Common myeloid progenitor, CD34-positive (primary cell): ENCODE data around the gene CHCT1.

Source experiments
- CTCF ChIA-PET: fragments of 350-600 bp; sonication (Branson Sonifier 250); formaldehyde crosslinking; loops from one replicate; lab custom pipeline; 2021; ENCODE audit warnings: antibody characterized with exemption; lab: Charles Lee
- POLR2A ChIA-PET: fragments of 350-600 bp; sonication (Branson Sonifier 250); formaldehyde crosslinking; loops from one replicate; lab custom pipeline; 2021; ENCODE audit warnings: antibody characterized with exemption; lab: Charles Lee
- DNase-seq, 3 donors: peaks; one replicate each; pipeline versions ENCODE4 v3.0.0 to v3.0.0-alpha.2; 2013
- H3K27ac ChIP-seq, 2 experiments: 1 replicate in 1 of 2; 2 replicates in 1 of 2; pipeline ENCODE4 v1.7.0; 2013; ENCODE audit warnings: inconsistent platforms in 2 of 2, low read length in 2 of 2, mild to moderate bottlenecking in 2 of 2, low read depth in 1 of 2, moderate library complexity in 1 of 2; ENCODE audit not compliant: severe bottlenecking in 2 of 2, insufficient read depth in 1 of 2, poor library complexity in 1 of 2
- H3K27me3 ChIP-seq, 5 experiments: replicated peaks in 2 of 5; 1 replicate in 3 of 5; 2 replicates in 2 of 5; pipeline versions ENCODE4 v1.6.1 to v1.7.0; 2013; ENCODE audit warnings: low read length in 4 of 5, mild to moderate bottlenecking in 2 of 5, moderate library complexity in 2 of 5, inconsistent platforms in 1 of 5; ENCODE audit not compliant: insufficient read depth in 5 of 5, control insufficient read depth in 4 of 5
- H3K36me3 ChIP-seq, 4 experiments: 1 replicate in 2 of 4; 2 replicates in 2 of 4; pipeline versions ENCODE4 v1.6.1 to v1.7.0; 2013; ENCODE audit warnings: low read length in 3 of 4, control low read depth in 1 of 4, mild to moderate bottlenecking in 1 of 4; ENCODE audit not compliant: control insufficient read depth in 4 of 4, insufficient read depth in 4 of 4
- H3K4me1 ChIP-seq, 4 experiments: 1 replicate in 3 of 4; 2 replicates in 1 of 4; pipeline versions ENCODE4 v1.6.1 to v1.7.1; 2013; ENCODE audit warnings: low read length in 3 of 4, mild to moderate bottlenecking in 3 of 4, control low read depth in 1 of 4, inconsistent platforms in 1 of 4, moderate library complexity in 1 of 4; ENCODE audit not compliant: control insufficient read depth in 4 of 4, insufficient read depth in 4 of 4; ENCODE audit errors: control extremely low read depth in 1 of 4
- H3K4me3 ChIP-seq, 7 experiments: 1 replicate in 4 of 7; 2 replicates in 3 of 7; pipeline versions ENCODE4 v1.5.1 to v1.7.0; 2013; ENCODE audit warnings: mild to moderate bottlenecking in 7 of 7, low read length in 6 of 7, moderate library complexity in 6 of 7, inconsistent platforms in 2 of 7, low read depth in 2 of 7, control low read depth in 1 of 7; ENCODE audit not compliant: insufficient read depth in 4 of 7, control insufficient read depth in 1 of 7; ENCODE audit errors: extremely low read depth in 1 of 7
- H3K9me3 ChIP-seq, 5 experiments: 1 replicate in 4 of 5; 2 replicates in 1 of 5; pipeline versions ENCODE4 v1.6.1 to v1.7.1; 2013; ENCODE audit warnings: low read length in 4 of 5, mild to moderate bottlenecking in 2 of 5, inconsistent platforms in 1 of 5, low read depth in 1 of 5, moderate library complexity in 1 of 5; ENCODE audit not compliant: control insufficient read depth in 4 of 5, insufficient read depth in 2 of 5; ENCODE audit errors: control extremely low read depth in 1 of 5
- WGBS: methylation state at CpG from one replicate; pipeline ENCODE4 v1.1.5; 2013; ENCODE audit not compliant: insufficient coverage; 5-methylcytosine and 5-hydroxymethylcytosine counted together

The CHCT1 gene

DNA sequence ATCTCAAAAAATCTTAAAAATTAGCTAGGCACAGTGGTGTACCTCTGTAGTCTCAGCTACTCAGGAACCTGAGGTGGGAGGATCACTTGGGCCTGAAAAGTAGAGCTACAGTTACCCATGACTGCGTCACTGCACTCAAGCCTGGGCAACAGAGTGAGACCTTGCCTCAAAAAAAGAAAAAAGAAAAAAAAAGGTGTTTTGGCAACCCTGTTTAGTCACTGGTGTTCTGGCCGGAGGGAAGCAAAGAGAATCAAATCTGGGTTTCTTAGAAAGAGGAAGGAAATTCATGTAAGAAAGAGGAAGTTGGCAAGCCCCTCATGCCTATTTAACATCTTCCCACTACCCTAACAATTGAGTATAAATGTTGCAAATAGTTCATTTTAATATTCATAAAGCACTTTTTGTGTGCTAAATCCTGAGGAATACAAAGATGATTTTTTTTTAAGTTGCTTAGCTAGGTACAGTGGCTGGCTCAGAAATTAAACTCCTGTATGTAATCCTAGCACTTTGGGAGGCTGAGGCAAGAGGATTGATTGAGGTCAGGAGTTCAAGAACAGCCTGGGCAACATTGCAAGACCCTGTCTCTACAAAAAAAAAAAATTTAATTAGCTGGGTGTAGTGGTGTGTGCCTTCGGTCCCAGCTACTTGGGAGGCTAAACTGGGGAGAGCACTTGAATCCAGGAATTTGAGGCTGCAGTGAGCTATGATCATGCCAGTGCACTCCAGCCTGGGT is 23.9 kb upstream of the CHCT1 start:
- WGBS = 8% methylated on average over 2 of the region's 3 CpGs
- ChIA-PET CTCF (interaction anchor here (0.6 to 2.4 kb wide), 6 partner anchors 9 to 243 kb away, joined by 3 to 7 read pairs (median 4); no protein-coding TSS in a partner anchor), POLR2A (interaction anchor here (0.6 kb wide), 1 partner anchor 11 kb away, joined by 3 read pairs; no protein-coding TSS in a partner anchor)
- Histone ChIP-seq H3K36me3 (no peaks in the 10 kb centered on the region), H3K27ac (peak overlapping the region; percentile 16 to 64), H3K9me3 (no peaks in the 10 kb centered on the region), H3K4me3 (peak overlapping the region in 1 of 7 experiments; percentile 14), H3K27me3 (no peaks in the 10 kb centered on the region), H3K4me1 (peaks cover 16 to 72% (median 26%) of the 10 kb centered on the region in 4 experiments)
- DNase-seq = peak; percentile 87 to 96 (median 94)

DNA sequence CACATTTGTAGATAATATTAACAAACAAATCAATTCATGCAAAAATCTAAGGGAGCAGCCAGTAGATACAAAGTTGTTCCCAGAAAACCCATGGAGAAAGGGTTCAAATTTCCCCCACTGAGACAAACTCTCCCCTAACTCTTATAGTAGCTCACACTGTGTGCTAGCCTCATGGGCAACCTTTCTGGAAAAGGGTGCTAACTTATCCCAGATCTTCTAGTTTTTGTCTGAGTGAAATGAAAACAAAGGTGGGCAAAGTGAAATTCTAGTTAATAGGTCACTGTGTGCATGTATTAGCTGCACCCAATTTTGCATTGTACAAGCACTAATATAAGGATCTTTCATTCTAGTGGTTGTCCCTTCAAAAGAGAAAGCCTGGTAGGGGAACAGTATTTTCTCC is 20.5 kb upstream of the CHCT1 start:
- Histone ChIP-seq H3K27me3 (no peaks in the 10 kb centered on the region), H3K27ac (no peak overlapping the region), H3K4me3 (no peak overlapping the region), H3K36me3 (no peaks in the 10 kb centered on the region), H3K9me3 (no peaks in the 10 kb centered on the region), H3K4me1 (peaks cover 11 to 47% (median 24%) of the 10 kb centered on the region in 4 experiments)
- no peak for DNase-seq
- POLR2A ChIA-PET = no interaction called here
- CTCF ChIA-PET = no interaction called here

- Histone ChIP-seq H3K4me1 (peaks cover 0 to 30% (median 13%) of the 10 kb centered on the region in 4 experiments), H3K27ac (no peak overlapping the region), H3K4me3 (no peak overlapping the region), H3K36me3 (no peaks in the 10 kb centered on the region), H3K27me3 (no peaks in the 10 kb centered on the region), H3K9me3 (no peaks in the 10 kb centered on the region)
- ChIA-PET POLR2A (no interaction called here), CTCF (interaction anchor here (1.4 kb wide), 1 partner anchor 18 kb away, joined by 3 read pairs; no protein-coding TSS in a partner anchor)
- DNase-seq = no peak
- WGBS = no CpG with 5 or more reads among the region's 3 CpGs
Measured at GRCh38 chr17:60403523-60403810, 18.8 kb upstream of the CHCT1 start.

GRCh38 chr17:60403962-60404361 is 18.3 kb upstream of the CHCT1 start:
- ChIA-PET POLR2A (no interaction called here), CTCF (interaction anchor here (1.0 to 1.4 kb wide), 2 partner anchors 15 to 17 kb away, joined by 3 to 4 read pairs; no protein-coding TSS in a partner anchor)
- no peaks in the 10 kb centered on the region for H3K36me3 ChIP-seq
- H3K9me3 ChIP-seq = no peaks in the 10 kb centered on the region
- DNase-seq = no peak
- no peak overlapping the region for H3K4me3 ChIP-seq
- H3K27ac ChIP-seq = no peak overlapping the region
- H3K27me3 ChIP-seq = no peaks in the 10 kb centered on the region
- peaks cover 0 to 25% (median 8%) of the 10 kb centered on the region in 4 experiments for H3K4me1 ChIP-seq
- 94% methylated on average over 2 of the region's 6 CpGs for WGBS

GRCh38 chr17:60406887-60407286 is 15.4 kb upstream of the CHCT1 start:
- Histone ChIP-seq H3K27ac (no peak overlapping the region), H3K9me3 (peaks cover 0 to 3% (median 0%) of the 10 kb centered on the region in 5 experiments), H3K36me3 (no peaks in the 10 kb centered on the region), H3K4me3 (no peak overlapping the region), H3K27me3 (no peaks in the 10 kb centered on the region), H3K4me1 (peaks cover 0 to 17% (median 7%) of the 10 kb centered on the region in 4 experiments)
- no peak for DNase-seq
- CTCF ChIA-PET = interaction anchor here (1.0 to 1.2 kb wide), 2 partner anchors 14 to 15 kb away, joined by 3 to 4 read pairs; partner anchors contain the start of gene CHCT1
- POLR2A ChIA-PET = no interaction called here
- 100% methylated on average over 2 of the region's 3 CpGs for WGBS

- Histone ChIP-seq H3K4me3 (no peak overlapping the region), H3K9me3 (peaks cover 0 to 3% (median 0%) of the 10 kb centered on the region in 5 experiments), H3K27ac (no peak overlapping the region), H3K4me1 (no peaks in the 10 kb centered on the region), H3K36me3 (no peaks in the 10 kb centered on the region), H3K27me3 (no peaks in the 10 kb centered on the region)
- no peak for DNase-seq
- ChIA-PET POLR2A (no interaction called here), CTCF (interaction anchor here (1.0 to 2.1 kb wide), 4 partner anchors 9 to 13 kb away, joined by 3 to 8 read pairs (median 4); no protein-coding TSS in a partner anchor)
- 100% methylated on average over 1 of the region's 4 CpGs for WGBS
Measured at GRCh38 chr17:60410001-60410400, 12.3 kb upstream of the CHCT1 start.

DNA sequence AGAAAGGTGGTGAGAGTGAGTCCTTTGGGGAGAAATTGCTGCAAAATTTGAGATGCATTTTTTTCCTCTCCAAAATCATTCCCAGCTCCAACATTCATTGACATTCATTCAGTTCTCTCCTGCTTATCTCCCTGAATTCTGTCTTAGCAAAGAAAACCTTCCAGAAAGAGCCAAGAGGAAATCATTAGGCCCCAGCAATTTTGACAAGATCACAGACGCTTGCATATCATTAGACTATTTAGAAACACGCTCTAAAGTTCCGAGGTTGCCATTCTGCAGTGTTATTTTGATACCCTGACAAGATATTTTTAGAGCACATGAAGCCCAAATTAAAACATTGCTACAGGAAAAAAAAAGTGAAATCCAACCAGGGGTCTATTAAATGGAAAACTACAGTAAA is 9.6 kb upstream of the CHCT1 start:
- Histone ChIP-seq H3K4me1 (no peaks in the 10 kb centered on the region), H3K27me3 (no peaks in the 10 kb centered on the region), H3K4me3 (no peak overlapping the region), H3K36me3 (no peaks in the 10 kb centered on the region), H3K27ac (no peak overlapping the region), H3K9me3 (peaks cover 0 to 3% (median 0%) of the 10 kb centered on the region in 5 experiments)
- ChIA-PET POLR2A (no interaction called here), CTCF (interaction anchor here (1.4 kb wide), 1 partner anchor 8 kb away, joined by 4 read pairs; no protein-coding TSS in a partner anchor)
- WGBS = 100% methylated on average over 3 of the region's 3 CpGs
- DNase-seq = no peak
